Left ventricle myocardium inferior (tissue), 1 donor: ENCODE data around the gene AP4E1. TPM values are rescaled to one million over a fixed set of nuclear protein-coding genes. Genes with fewer than 3 reads are reported as not detected.

Experiments
- DNase-seq: peaks from one replicate; pipeline ENCODE4 v3.0.0-alpha.2; 2020
- H3K27ac ChIP-seq: fragments of 200-600 bp; replicated peaks from 2 replicates; pipeline ENCODE4 v1.8.0; 2021
- H3K27me3 ChIP-seq: fragments of 200-600 bp; 2 replicates; pipeline ENCODE4 v1.8.0; 2021; ENCODE audit warnings: low read depth
- H3K36me3 ChIP-seq: fragments of 200-600 bp; 2 replicates; pipeline ENCODE4 v1.8.0; 2021
- H3K4me1 ChIP-seq: fragments of 200-600 bp; 2 replicates; pipeline ENCODE4 v1.8.0; 2021
- H3K4me3 ChIP-seq: fragments of 200-600 bp; 2 replicates; pipeline ENCODE4 v1.8.0; 2021; ENCODE audit warnings: mild to moderate bottlenecking, moderate library complexity
- H3K9me3 ChIP-seq: fragments of 200-600 bp; replicated peaks from 2 replicates; pipeline ENCODE4 v1.8.0; 2021
- CTCF ChIP-seq: fragments of 200-600 bp; IDR thresholded peaks from 2 replicates; pipeline ENCODE4 v1.8.0; 2021; ENCODE audit warnings: antibody characterized with exemption, mild to moderate bottlenecking, borderline replicate concordance
- intact Hi-C: fragments of 100-400 bp; cut with micrococcal nuclease; formaldehyde crosslinking; loops from one replicate; pipeline ENCODE4 v1.11.0; 2022
- total RNA-seq: library from RNA; stranded (reverse); fragmentation: NEBNext Ultra II Directional; extraction: Animal tissue kit (Norgen Biotek cat#: 25700); gene quantifications from one replicate; pipeline ENCODE4 v1.2.1, GENCODE V29; 2021
- donor health status: DM: no; HTN: yes; CAD: no; lungs with severe emphysema.

AP4E1 gene
- total RNA-seq, 1 donor from 2014 or later = 8.0 TPM

- Histone ChIP-seq H3K4me1 (no peaks in the 10 kb centered on the region), H3K4me3 (no peak overlapping the region), H3K9me3 (peaks cover 68% of the 10 kb centered on the region), H3K27ac (no peak overlapping the region), H3K27me3 (no peaks in the 10 kb centered on the region), H3K36me3 (peaks cover 83% of the 10 kb centered on the region)
- TF ChIP-seq CTCF = no peak
- DNase-seq = no peak
- intact Hi-C loops = no loop called here
Measured at GRCh38 chr15:50971115-50971514, 62.6 kb downstream of the AP4E1 start.

DNA sequence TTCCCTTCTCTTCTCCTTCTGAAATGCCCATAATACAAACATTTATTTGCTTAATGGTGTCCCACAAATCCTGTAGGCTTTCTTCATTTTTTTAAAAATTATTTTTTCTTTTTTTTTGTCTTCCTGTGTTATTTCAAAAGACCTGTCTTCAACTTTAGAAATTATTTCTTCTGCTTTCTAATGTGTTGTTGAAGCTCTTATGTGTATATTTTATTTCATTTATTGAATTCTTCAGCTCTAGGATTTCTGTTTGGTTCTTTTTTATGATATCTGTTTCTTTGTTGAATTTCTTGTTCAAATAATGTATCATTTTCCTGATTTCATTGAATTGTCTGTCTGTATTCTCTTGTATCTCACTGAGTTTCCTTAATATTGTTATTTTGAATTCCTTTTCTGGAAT lies 63.1 kb downstream of the AP4E1 start:
- H3K4me1 ChIP-seq = peaks cover 4% of the 10 kb centered on the region
- no peak for TF ChIP-seq CTCF
- peaks cover 63% of the 10 kb centered on the region for H3K9me3 ChIP-seq
- no peak for DNase-seq
- no peak overlapping the region for H3K4me3 ChIP-seq
- H3K27ac ChIP-seq = no peak overlapping the region
- peaks cover 81% of the 10 kb centered on the region for H3K36me3 ChIP-seq
- no peaks in the 10 kb centered on the region for H3K27me3 ChIP-seq
- intact Hi-C loops = no loop called here

GRCh38 chr15:50973605-50974004 lies 65.1 kb downstream of the AP4E1 start:
- Histone ChIP-seq H3K27me3 (no peaks in the 10 kb centered on the region), H3K4me3 (no peak overlapping the region), H3K4me1 (peaks cover 14% of the 10 kb centered on the region), H3K9me3 (peaks cover 49% of the 10 kb centered on the region), H3K36me3 (peaks cover 65% of the 10 kb centered on the region), H3K27ac (no peak overlapping the region)
- TF ChIP-seq CTCF = no peak
- no peak for DNase-seq
- intact Hi-C loops = no loop called here

GRCh38 chr15:50977162-50977561 lies 68.7 kb downstream of the AP4E1 start:
- no peak for TF ChIP-seq CTCF
- no peak overlapping the region for H3K27ac ChIP-seq
- no peak overlapping the region for H3K4me3 ChIP-seq
- no peak for DNase-seq
- intact Hi-C loops = no loop called here
- H3K27me3 ChIP-seq = no peaks in the 10 kb centered on the region
- H3K4me1 ChIP-seq = peaks cover 14% of the 10 kb centered on the region
- H3K36me3 ChIP-seq = peaks cover 48% of the 10 kb centered on the region
- H3K9me3 ChIP-seq = peaks cover 16% of the 10 kb centered on the region

DNA sequence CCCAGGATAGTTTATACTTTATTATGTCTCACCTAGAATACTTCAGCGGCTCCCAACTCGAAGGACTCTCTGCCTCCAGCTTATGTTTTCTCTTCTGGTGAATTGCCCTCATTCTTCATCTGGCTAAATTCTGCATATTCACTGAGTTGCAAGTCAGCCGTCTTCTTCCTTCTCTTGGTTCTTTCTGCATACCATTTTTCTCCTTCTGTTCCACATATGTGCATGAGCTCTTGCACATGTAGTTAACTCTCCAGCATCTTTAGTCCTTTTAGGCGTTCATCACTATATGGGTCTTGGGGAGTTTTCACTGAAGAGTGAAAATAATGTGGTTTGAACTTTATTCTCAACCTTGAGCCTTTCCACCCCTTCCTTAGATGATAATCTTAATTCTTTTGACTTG lies 70.1 kb downstream of the AP4E1 start:
- peaks cover 5% of the 10 kb centered on the region for H3K9me3 ChIP-seq
- H3K27ac ChIP-seq = no peak overlapping the region
- no peaks in the 10 kb centered on the region for H3K27me3 ChIP-seq
- intact Hi-C loops = no loop called here
- H3K36me3 ChIP-seq = peaks cover 43% of the 10 kb centered on the region
- no peak for TF ChIP-seq CTCF
- DNase-seq = no peak
- no peak overlapping the region for H3K4me3 ChIP-seq
- peaks cover 14% of the 10 kb centered on the region for H3K4me1 ChIP-seq

GRCh38 chr15:50979041-50979440 lies 70.6 kb downstream of the AP4E1 start:
- DNase-seq = no peak
- no peaks in the 10 kb centered on the region for H3K27me3 ChIP-seq
- no peak for TF ChIP-seq CTCF
- peaks cover 43% of the 10 kb centered on the region for H3K36me3 ChIP-seq
- intact Hi-C loops = no loop called here
- H3K4me3 ChIP-seq = no peak overlapping the region
- no peak overlapping the region for H3K27ac ChIP-seq
- peaks cover 5% of the 10 kb centered on the region for H3K9me3 ChIP-seq
- peaks cover 14% of the 10 kb centered on the region for H3K4me1 ChIP-seq
